CD4-positive, alpha-beta T cell treated with Interleukin-1 beta for 1 hour (primary cell): ENCODE results near the gene ITIH5.

ENCODE experiments used
- DNase-seq, 2 donors: peaks; one replicate each; pipeline ENCODE4 v3.0.0-alpha.2; 2020 to 2022

ITIH5 gene

DNA sequence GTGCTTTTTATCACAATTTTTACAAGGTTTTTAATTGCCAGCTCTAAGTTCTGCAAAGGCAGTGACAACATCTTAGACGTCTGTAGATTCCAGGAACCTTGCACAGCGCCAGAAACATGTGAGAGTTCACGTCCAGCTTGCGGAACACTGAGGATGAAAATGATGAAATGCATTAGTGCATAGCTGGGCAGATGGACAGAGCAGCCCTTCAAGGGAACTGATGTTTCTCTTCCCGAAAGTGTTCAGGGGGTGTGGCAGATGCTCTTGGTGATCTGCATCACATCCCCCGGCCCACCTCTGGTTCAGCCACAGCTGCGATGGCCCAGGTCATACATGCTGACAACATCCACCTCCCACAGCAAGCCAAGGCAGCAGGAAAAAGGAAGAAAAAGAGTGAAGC, 40.9 kb downstream of the ITIH5 start:
- DNase-seq: no peak

DNA sequence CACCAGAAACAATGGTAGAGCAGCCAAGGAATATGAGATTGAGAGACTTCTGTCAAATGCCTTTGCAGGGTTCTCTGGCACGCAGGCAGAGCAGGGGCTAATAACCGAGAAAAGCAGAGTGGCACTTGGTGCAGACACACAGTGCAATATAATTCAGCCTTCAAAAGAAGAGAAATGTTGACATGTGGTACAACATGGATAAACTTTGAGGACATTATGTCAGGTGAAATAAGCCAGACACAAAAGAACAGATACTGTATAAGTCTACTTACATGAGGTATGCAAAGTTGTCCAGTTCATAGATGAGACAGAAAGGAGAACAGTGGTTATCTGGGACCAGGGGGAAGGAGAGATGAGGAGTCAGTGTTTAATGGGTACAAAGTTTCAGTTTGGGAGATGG, 41.8 kb downstream of the ITIH5 start:
- no peak for DNase-seq

DNA sequence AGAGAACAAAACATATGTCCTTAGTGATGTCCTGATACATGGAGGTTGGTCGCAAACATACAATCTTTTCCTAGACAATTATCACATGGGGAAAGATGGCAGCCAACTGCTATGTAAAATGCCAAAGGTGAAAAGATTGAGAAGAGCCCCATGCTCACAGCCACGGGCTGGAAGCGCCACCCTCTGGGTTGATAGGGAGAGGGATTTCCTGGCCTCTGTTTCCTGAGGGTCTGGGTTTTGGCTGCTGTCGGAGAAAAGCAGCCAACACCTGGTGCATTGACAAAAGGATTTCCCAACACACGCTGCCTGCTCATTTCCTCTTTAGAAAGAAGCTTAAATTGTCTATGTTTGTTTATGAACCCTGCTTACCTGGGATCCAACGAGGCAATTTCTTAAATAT, 43.8 kb downstream of the ITIH5 start:
- no peak for DNase-seq

DNA sequence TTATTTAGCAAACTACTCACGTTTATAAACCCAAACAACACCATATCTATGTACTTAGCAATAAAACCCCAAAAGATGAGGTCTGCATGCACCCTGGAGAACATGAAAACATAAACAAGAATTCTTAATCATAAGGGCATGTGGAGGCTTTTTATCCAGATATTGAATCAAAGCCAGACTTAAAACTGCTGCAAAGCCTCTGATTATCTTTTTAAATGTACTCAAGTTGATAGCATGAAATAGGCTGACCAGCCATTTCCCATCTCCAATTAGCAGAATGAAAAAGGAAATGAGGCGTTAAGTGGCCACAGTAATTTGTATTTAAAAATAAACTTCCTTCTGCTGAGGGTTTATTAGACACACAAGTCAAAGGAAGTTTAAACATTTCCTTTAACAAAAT, 48.3 kb downstream of the ITIH5 start:
- DNase-seq: no peak

DNA sequence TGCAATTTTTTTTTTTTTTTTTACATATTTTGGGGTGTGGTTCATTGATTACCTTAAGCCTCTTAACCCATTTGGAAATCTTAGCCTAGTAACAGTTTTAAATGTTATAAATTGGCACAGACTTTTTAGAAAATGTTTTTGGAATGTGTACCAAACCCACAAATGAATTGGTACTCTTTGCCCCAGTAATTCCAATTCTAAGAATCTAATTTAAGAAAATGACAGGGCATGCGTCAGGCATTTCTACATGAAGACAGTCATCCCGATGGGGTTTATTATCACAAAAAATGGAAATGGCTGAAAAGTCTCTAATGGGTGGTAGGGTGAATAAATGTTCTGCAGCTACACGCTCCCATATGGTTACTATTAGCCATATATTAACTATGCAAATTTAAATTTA, 54.9 kb downstream of the ITIH5 start:
- no peak for DNase-seq

DNA sequence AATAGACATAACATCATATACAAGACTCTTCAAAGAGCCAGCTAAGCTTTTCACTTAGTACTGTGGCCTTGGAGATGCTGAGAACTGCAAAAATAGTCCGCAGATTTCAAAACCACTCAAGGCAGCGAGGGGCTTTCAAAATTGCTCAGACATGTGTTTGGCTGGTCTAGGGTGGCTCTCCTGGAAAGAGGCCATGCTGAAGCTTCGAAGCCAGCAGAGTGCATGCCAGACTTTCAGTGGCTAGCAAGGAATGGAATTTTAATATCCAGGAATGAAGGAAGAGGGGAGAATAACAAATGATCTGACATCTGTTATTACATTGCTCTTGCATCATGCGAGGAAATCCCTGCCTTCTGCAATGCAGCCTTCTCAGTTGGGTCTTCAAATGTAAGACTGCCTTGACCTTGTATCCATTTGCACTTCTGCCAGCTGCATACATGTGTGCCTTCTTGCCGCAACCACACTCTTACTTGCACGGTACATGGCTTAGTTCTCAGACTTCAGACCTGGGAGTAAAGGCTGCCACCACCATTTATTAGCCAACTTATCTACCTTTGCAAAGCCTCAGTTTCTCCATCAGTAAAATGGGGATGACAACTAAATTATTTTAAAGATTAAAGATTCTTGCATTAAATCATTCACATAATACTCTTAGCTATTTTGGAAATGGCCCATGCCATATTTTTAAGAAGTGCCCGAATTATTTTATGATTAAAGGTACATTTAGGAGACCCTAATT, 55.9 kb downstream of the ITIH5 start:
- no peak for DNase-seq

DNA sequence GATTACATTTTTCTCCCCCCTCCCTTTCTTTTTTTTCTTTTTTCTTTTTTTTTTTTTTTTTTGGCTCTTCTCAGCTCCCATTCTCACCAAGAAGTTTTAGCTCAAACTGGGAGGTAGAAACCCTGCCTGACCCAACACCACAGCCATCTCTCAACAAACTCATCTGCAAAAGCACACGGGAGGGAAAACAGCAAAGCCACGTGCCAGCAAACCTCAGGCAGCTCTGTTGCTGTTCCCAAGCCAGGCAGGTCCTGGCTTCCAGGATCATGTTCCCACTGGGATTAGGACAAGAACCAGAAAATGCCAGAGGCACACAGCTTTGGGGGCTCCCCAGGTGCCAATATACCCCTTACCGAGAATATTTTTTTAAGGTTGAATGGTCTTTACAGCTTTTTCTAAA, 56.7 kb downstream of the ITIH5 start:
- DNase-seq: no peak

DNA sequence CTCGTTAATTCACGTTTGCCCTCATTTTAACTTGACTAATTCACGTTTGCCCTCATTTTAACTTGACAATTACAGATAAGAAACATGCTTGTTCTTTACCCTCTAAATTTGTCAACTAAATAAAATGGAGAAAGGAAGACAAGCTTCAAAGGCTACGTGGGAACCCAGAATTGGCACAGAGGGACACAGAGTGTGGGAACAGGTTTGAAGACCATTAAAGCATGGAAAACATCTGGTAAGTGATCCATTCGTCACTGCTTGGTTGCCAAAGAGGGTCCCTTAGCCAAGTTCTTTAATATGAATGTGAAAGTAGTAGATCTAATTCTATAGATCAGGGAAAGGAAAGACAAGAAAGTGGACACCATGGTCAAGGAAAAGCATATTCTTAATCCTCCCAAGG, 57.2 kb downstream of the ITIH5 start:
- no peak for DNase-seq

DNA sequence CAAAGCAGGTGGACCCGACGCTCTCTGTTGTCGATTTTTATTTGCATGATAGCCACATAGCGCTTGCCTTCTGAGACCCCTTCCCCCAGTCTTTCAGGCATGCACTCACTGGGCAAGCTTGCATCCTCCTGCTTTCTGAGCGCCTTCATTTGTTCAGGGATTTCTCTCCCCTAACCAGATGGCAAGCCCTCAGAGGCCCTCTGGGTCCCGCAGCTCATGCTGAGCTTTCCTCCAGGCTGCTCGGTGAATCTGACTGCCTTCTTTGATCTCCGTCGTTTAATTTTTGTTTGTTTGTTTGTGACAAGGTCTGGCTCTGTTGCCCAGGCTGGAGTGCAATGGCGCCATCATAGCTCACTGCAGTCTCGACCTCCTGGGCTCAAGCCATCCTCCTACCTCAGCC, 58.8 kb downstream of the ITIH5 start:
- no peak for DNase-seq

DNA sequence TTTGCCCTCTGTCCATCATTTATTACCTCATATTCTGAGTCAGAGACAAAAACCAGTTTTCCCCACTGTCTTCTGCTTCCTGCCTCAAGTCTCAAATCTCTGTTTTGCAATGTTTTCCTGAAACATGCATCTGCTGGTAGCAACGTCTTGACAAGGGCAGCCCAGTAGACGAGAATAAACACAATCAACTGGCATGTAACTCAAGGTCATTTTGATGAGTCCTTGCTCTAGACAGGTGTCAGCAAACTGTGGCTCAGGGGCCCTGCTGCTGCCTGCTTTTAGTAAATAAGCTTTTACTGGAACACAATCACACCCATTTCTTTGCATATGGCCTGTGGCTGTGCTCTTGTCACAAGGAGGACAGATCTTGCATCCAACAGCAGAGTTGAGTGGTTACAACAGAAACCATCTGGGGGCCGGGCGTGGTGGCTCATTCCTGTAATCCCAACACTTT, 59.8 kb downstream of the ITIH5 start:
- DNase-seq: no peak

DNA sequence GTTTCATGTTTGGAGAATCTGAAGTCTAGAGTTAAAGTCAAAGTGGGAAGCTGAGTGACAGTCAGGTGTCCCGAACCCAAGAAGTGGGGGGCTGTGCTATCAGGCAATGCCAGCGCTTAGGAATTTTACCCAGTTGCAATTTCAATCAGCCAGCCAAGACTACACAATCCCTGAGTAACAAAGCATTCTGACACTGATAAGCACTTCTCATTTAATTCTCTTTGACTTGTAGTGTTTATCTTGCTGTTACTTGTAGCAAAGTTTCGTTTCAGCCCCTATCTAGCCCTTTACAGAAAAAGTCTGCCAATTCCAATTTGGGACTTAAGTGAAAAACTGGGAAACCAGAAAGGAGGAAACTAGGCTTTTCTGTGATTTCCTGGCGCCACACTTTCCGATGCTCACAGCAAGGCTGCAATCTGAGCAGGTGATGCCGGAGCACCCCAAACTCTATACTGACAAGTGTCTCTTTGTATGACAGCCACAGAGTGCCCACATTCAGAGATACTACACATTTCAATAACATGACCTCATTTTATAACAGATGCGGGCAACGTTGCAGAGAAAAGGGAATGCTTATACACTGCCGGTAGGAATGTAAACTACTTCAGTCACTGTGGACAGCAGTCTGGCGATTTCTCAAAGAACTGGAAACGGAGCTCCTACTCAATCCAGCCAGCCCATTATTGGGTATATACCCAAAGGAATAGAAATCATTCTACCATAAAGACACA, 61.0 kb downstream of the ITIH5 start:
- DNase-seq: no peak

DNA sequence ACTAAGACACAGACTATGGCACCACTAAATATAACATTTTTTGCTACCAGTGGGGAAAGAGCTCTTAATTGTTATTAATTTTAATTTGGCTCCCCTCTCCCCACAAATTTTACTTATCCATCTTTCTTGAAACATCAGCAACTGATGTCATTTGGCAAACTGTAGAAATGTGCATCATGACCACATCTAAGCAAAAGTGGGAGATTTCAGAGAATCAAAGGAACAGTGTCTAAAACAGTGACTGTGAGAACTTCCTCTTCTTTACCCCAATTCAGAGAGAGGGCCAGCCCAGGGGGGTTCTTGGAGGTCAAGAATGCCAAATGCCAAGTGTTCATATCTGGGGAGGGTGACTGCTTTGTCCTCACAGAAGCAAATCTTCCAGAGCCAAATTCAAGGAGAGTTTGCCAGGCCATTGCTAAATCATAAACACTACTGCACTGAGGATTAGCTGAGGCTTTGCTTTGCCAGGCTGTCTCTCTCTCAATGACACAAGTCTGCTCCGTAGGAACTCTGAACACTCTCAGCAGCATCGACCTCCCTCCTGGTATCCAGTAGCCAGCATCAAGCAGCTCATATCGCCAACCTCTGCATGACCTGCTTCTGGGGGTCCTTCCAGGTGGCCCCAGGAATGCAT, 65.6 kb downstream of the ITIH5 start:
- no peak for DNase-seq

DNA sequence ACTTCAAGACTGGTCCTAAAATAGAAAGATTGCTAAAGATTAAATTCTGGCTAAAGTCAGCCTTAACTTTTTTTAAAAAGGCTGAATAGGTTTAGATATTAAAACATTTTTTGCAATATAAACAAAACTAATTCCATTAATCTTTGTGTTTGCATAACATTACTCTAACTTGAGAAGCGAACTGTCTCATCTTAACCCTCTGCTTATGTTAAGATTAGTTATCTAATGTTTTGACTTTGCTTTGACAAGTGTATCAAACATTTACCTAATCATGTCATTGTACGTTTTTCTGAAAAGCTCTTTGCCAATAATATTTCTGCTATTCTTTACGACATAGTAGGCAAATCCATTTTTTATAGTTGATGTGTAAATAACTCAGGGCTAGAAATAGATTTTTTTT, 68.0 kb downstream of the ITIH5 start:
- no peak for DNase-seq

DNA sequence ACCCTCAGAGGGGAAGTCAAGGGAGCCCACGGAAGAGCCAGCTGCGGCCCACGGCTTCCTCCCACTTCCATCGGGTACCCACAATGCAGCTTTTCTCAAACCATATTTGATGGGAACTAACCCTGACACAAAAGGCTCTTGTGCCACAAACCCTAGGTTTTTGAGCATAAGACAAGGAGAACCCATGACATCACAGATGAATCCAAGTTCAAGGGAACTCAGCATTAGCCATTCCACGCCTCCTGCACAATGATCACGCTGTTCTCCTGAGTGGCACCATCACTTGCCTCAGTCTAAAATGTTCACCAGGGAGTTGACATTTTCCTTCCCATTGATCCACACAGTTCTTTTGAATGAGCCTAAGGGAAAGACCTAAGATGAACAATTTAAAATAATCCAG, 70.4 kb downstream of the ITIH5 start:
- no peak for DNase-seq

DNA sequence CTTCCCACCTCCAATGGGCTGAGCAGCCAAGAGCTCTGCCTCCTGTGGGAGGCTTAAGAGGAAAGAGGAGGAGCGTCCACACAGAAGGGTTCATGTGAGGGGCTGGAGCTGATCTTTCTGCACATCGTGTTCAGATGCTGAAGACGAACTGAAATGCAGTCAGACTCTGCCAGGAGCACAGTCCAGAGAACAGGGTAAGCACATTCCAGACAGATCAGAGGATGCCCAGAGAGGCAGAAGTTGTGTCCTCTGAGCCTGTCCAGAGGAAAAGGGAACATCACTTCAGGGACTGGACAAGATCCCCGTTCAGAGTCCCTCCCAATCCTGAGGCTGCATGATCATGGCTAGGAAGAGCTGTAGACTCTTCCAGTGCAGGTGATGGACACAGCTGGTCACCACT, 72.9 kb downstream of the ITIH5 start:
- DNase-seq: no peak

DNA sequence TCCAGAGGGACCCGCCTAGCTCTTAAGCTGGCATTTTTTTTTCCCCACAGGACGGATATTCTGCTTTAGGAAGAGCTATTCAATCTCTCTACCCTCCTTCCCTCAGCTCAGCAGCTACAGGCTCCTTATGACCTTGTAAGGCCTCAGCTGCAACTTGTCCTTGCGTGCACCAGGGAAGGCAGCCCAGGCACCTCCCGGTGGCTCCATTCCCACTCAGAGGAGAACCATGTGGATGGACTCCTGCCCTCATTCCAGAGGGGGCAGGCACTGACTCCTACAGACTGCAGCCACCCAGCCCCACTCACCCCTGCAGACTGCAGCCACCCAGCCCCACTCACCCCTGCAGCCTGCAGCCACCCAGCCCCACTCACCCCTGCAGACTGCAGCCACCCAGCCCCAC, 73.7 kb downstream of the ITIH5 start:
- no peak for DNase-seq

DNA sequence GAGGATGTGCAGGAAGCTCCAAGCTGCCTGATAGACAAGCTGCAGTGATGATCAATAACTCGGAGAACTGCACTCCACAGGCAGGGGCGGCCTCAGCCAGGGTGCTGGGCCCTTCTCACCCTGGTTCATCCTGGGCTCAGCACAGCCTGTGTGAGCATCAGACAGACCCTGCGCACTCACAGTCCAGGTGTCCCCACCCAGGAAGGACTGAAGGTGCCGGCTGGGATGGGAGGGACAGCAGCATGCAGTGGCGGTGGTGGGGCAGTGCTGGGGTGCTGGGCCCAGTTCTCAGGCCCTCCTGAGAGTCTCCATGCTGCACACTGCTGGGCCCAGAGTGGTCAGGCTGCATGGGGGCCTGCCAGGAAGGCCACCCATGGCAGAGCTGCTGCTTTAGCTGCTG, 74.1 kb downstream of the ITIH5 start:
- DNase-seq: no peak

DNA sequence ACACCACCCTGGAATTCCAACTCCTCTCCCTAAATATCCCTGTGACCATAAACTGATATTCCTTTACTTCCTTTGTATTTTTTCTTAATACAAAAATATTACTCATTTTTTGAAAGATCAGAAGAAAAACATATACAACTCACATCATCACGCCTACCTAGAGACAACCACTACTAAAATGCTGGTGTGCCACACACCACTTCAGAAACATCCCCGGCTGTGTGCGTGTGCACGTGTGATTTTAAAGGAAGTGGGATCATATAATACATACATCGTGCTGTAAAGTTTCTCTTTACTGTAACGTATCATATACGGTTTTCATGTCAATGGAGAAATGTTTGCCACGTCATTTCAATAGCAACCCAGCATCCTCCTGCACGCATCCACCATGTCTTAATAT, 76.5 kb downstream of the ITIH5 start:
- no peak for DNase-seq

DNA sequence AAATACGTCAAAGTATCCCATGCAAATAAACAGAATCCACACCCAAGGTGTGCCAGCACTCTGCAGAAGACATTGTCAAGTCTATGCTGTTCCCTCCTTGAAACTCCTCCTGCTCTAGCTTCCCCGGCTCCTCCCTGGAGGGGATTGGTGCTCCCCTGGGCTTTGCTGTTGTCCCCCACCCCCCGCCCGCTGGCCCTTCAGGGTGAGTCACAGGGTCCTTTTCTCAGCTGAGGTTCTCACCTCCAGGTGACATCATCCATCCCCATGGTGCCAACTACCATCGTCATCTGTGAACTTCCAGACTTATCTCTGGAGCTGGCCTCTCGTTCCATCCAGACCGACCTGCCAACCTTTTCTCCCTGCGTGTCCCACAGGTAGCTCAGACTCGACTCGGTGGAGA, 77.0 kb downstream of the ITIH5 start:
- DNase-seq: no peak

DNA sequence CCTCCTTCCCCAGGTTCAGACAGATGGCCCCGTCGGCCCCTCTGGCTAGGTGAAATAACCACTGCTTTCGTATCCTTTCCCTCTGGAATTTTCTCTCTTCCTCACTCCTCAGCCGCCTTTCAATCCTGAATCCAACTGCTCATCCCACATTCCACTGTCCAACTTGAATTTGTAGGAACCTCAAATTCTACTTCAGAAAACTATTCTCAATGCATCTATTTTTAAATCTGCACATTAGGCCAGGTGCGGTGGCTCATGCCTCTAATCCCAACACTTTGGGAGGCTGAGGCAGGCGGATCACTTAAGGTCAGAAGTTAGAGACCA, 78.9 kb downstream of the ITIH5 start:
- DNase-seq: no peak

DNA sequence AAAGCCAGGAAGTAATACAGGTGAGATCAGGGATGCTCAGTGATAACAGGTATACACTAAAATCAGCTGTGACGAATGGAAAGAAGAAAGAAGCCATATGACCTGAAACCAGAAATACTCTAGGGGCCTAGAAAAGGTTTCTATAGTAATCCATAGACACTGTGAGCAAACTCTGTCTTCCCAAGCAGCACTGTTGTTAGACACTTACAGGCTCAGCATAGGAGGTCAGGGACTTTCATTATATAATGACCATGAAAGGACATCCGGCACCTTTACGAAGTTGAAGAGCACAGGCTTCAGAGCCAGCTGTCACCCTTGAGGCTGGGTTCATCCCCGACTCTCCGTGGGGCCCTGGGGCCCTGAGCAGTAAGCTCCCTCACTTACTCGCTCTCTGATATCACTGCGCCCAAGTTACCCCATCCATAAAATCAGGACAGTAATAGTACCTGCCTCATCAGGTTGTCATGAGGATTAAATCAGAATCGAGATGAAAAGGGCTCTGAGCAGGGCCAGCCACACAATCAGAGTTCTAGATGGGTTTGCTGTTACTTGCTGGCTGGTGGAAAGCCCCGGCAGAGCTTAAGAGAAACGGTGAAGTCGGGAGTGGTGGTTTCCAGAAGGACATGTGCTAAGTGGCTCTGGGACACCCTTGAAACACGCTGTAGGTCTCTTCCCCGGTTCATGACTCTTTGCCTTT, 79.5 kb downstream of the ITIH5 start:
- no peak for DNase-seq

DNA sequence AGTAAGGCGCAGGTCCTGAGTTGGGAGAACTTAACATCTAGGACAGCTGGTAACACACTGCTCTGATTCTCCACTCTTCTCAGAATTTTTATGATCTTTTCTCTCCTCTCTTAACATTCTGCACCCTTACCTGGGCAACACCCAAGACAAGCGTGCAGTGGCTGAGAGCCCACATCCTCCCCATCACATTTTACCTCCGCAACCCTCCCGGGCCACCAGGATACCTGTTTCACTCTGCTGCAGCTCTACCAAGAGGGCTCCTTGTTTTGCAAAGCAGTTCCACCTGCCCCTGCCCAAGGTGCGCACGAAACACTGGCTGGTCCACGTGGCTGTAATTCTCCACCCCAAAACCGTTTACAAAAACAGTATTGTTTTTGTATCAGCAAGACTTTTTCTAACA, 81.5 kb downstream of the ITIH5 start:
- no peak for DNase-seq

DNA sequence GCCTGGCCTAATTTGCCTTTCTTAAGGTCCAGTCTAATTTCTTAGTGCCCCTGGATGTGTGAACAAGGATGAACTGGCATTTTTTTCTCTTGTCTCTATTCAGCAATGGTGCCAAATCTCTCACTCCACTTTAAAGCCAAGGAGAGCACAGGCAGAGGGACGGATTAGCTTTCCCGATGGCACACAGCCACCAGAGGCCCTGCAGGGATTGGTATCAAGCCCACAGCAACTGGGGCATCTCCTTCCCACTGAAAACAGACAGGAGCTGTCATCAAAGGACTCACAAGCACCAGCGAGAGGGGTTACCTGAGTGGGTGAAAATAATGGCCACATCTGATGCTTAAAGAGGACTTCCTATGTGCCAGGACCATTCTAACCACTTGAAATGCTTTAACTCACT, 83.1 kb downstream of the ITIH5 start:
- no peak for DNase-seq

DNA sequence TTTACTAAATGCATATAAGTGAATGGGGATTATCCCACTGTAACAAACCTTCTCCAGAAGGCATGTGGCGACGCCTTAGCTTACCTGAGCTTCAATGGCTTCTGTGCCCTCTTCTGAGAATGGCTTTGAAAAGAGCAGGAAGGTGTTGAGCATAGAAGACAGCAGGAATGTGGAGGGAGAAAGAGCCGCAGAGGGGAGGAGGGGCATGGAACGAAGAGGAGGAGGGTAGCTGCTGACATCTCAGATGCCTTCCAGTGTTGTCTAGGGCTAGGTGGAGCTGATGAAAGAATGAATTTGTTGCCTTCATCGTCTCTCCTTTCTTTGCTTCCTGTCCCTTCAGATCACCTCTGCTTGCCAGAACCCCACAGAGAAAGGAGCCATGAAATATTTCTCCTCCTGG, 86.2 kb downstream of the ITIH5 start:
- DNase-seq: no peak
